K562 (cell line): ENCODE data around the gene UTRN. TPM values are rescaled to one million over a fixed set of nuclear protein-coding genes. Genes with fewer than 3 reads are reported as not detected.

Experiments
- ATAC-seq: fragments of 200-7000 bp; cut with Tn5 transposase; 3 replicates; pipeline ENCODE4 v1.9.1; 2020; ENCODE audit warnings: moderate library complexity
- BruUV-seq: library from RNA; stranded (reverse); fragments of 400-500 nt; replicated peaks from 2 replicates; lab custom pipeline; 2021; lab: Mats Ljungman, UMichigan
- CTCF ChIA-PET: fragments of 300-600 bp; formaldehyde crosslinking; extraction: SDS; loops from one replicate; lab custom pipeline; 2021; ENCODE audit warnings: low intra/inter-chr PET ratio; lab: Yijun Ruan, JAX
- POLR2A ChIA-PET: fragments of 300-600, 350-650 bp; sonication (Branson Sonifier 250); formaldehyde crosslinking; extraction: SDS; loops from one replicate; lab custom pipeline; 2021; ENCODE audit warnings: antibody characterized with exemption, inconsistent platforms; lab: Yijun Ruan, JAX
- DNase-seq, 4 experiments: peaks; one replicate each; pipeline versions ENCODE4 v3.0.0 to v3.0.0-alpha.2; 2011 to 2018; ENCODE audit warnings: low spot score in 3 of 4, mixed read lengths in 3 of 4; ENCODE audit errors: extremely low read depth in 1 of 4
- FAIRE-seq: peaks from 2 replicates; lab custom pipeline; 2011; peaks lifted over from hg19 to GRCh38; lab: Jason Lieb, UNC
- H2AFZ ChIP-seq: 2 replicates; pipeline ENCODE4 v1.6.0; 2011; ENCODE audit warnings: low read depth, low read length, control low read depth, inconsistent platforms
- H3K27ac ChIP-seq: fragments of 200-600 bp; 3 replicates; pipeline ENCODE4 v1.8.0; 2011; ENCODE audit warnings: low read depth, mild to moderate bottlenecking, control low read depth, inconsistent platforms, low read length, moderate library complexity, mixed read lengths; ENCODE audit errors: extremely low read depth
- H3K27me3 ChIP-seq, 2 experiments: fragments of 300-600 bp in 1 of 2; 2 replicates in 1 of 2; 3 replicates in 1 of 2; pipeline versions ENCODE4 v1.6.0 to v1.8.0; 2011; ENCODE audit warnings: inconsistent platforms in 2 of 2, low read length in 2 of 2, mild to moderate bottlenecking in 1 of 2, mixed read lengths in 1 of 2, moderate library complexity in 1 of 2; ENCODE audit not compliant: control insufficient read depth in 2 of 2, insufficient read depth in 2 of 2
- H3K36me3 ChIP-seq: fragments of 300-600 bp; 3 replicates; pipeline ENCODE4 v1.8.0; 2011; ENCODE audit warnings: mild to moderate bottlenecking, low read length, inconsistent platforms; ENCODE audit not compliant: control insufficient read depth, insufficient read depth
- H3K4me1 ChIP-seq, 2 experiments: fragments of 200-600 bp in 1 of 2; replicated peaks in 1 of 2; 2 replicates in 1 of 2; 3 replicates in 1 of 2; pipeline versions ENCODE4 v1.5.1 to v1.8.0; 2011; ENCODE audit warnings: inconsistent platforms in 2 of 2, low read length in 2 of 2, mild to moderate bottlenecking in 1 of 2, mixed read lengths in 1 of 2, moderate library complexity in 1 of 2; ENCODE audit not compliant: control insufficient read depth in 2 of 2, insufficient read depth in 2 of 2
- H3K4me2 ChIP-seq: 2 replicates; pipeline ENCODE4 v1.6.1; 2011; ENCODE audit warnings: low read length, control low read depth, inconsistent platforms, mixed read lengths; ENCODE audit not compliant: insufficient read depth
- H3K4me3 ChIP-seq: fragments of 200-600 bp; sonication (generic), shearing (Covaris generic); 2 replicates; pipeline ENCODE4 v1.5.1; 2016; ENCODE audit warnings: control low read depth, inconsistent platforms
- H3K79me2 ChIP-seq: fragments of 200-600 bp; 3 replicates; pipeline ENCODE4 v1.8.0; 2011; ENCODE audit warnings: low read length, inconsistent platforms; ENCODE audit not compliant: control insufficient read depth, insufficient read depth
- H3K9ac ChIP-seq, 2 experiments: 2 replicates each; pipeline versions ENCODE4 v1.6.0 to v1.6.1; 2011; ENCODE audit warnings: low read depth in 2 of 2, low read length in 2 of 2, control low read depth in 1 of 2, inconsistent platforms in 1 of 2, mild to moderate bottlenecking in 1 of 2, mixed read lengths in 1 of 2; ENCODE audit not compliant: insufficient read depth in 1 of 2
- H3K9me1 ChIP-seq: one replicate; pipeline ENCODE4 v1.6.0; 2011; ENCODE audit warnings: inconsistent platforms, mild to moderate bottlenecking, low read length, moderate library complexity; ENCODE audit not compliant: control insufficient read depth, insufficient read depth
- H3K9me3 ChIP-seq: replicated peaks from 2 replicates; pipeline ENCODE4 v1.5.1; 2011; ENCODE audit warnings: low read depth, low read length, inconsistent platforms; ENCODE audit not compliant: control insufficient read depth, insufficient read depth
- H4K20me1 ChIP-seq: replicated peaks from 2 replicates; pipeline ENCODE4 v1.6.1; 2011; ENCODE audit warnings: low read length, inconsistent platforms, mixed read lengths; ENCODE audit not compliant: control insufficient read depth, insufficient read depth
- ARID3B ChIP-seq: fragments of 250-450 bp; sonication (Bioruptor Pico); IDR thresholded peaks from 2 replicates; pipeline ENCODE4 v1.4.0; 2020; ENCODE audit warnings: borderline replicate concordance
- CGGBP1 ChIP-seq: fragments of 250-450 bp; sonication (Bioruptor Pico); IDR thresholded peaks from 2 replicates; pipeline ENCODE4 v1.9.0; 2021; ENCODE audit warnings: mild to moderate bottlenecking
- HMGN3 ChIP-seq: IDR thresholded peaks from 2 replicates; pipeline ENCODE4 v1.6.1; 2011; ENCODE audit warnings: borderline replicate concordance, low read depth, mild to moderate bottlenecking, mixed read lengths, low read length; ENCODE audit not compliant: insufficient read length; ENCODE audit errors: extremely low read depth
- IRF9 ChIP-seq: fragments of 450-650 bp; IDR thresholded peaks from 2 replicates; pipeline ENCODE4 v1.6.1; 2016; ENCODE audit warnings: missing biosample characterization, missing genetic modification characterization
- MCM3 ChIP-seq: fragments of 450-650 bp; IDR thresholded peaks from 2 replicates; pipeline ENCODE4 v1.6.1; 2016
- PCBP1 ChIP-seq: fragments of 200-400 bp; formaldehyde crosslinking; IDR thresholded peaks from 2 replicates; pipeline ENCODE4 v1.6.1; 2018; ENCODE audit warnings: mild to moderate bottlenecking, low read depth, low read length; ENCODE audit not compliant: poor library complexity, severe bottlenecking
- SREBF1 ChIP-seq: fragments of 150-350 bp; IDR thresholded peaks from 2 replicates; pipeline ENCODE4 v1.6.1; 2014; ENCODE audit warnings: antibody characterized with exemption, low read depth, low read length, borderline replicate concordance
- TCF7 ChIP-seq: sonication (generic); IDR thresholded peaks from 2 replicates; pipeline ENCODE4 v1.6.1; 2016; ENCODE audit warnings: antibody characterized with exemption, borderline replicate concordance
- TSC22D4 ChIP-seq: fragments of 450-650 bp; IDR thresholded peaks from 2 replicates; pipeline ENCODE4 v1.6.1; 2016; ENCODE audit warnings: missing genetic modification characterization, missing biosample characterization, control low read depth
- WGBS: fragments of 100-300 bp; shearing (Covaris generic); methylation state at CpG from one replicate; pipeline ENCODE4 v1.1.6; 2016; ENCODE audit warnings: low coverage, mixed read lengths; ENCODE audit not compliant: insufficient coverage; ENCODE audit errors: missing lambda C conversion rate; 5-methylcytosine and 5-hydroxymethylcytosine counted together
- in situ Hi-C: fragments of 300-500 bp; cut with MboI; formaldehyde crosslinking; loops from 4 replicates; pipeline ENCODE4 v1.15.0; 2018; ENCODE audit warnings: inconsistent platforms, mixed read lengths
- intact Hi-C: fragments of 100-400 bp; cut with micrococcal nuclease; formaldehyde crosslinking; loops from 2 replicates; pipeline ENCODE4 v1.14.2; 2022
- polyA plus RNA-seq, 8 experiments: library from polyadenylated mRNA; depleted of rRNA in 4 of 8; stranded (reverse) in 5 of 8; unstranded in 3 of 8; fragments of >200 nt; fragmentation: Nextera tagmentation in 2 of 8; fragmentation: Illumina TruSeq in 1 of 8; extraction: Ambion mirVana in 2 of 8; extraction: Trizol in 1 of 8; gene quantifications; 2 replicates each; pipeline versions ENCODE4 v1.2.1 to v1.2.3, GENCODE V29; 2011 to 2014; ENCODE audit warnings: inconsistent platforms in 1 of 8, missing spikeins in 1 of 8
- total RNA-seq, 7 experiments: library from RNA; depleted of rRNA in 6 of 7; stranded (reverse); fragments of >200 nt in 6 of 7; fragmentation: Illumina TruSeq in 2 of 7; extraction: Trizol in 2 of 7; gene quantifications; 2 replicates each; pipeline versions ENCODE4 v1.2.1 to v1.2.3, GENCODE V29; 2011 to 2021; ENCODE audit warnings: low replicate concordance in 1 of 7

The UTRN gene
- total and polyA plus RNA-seq, 9 of the 15 experiments (the other 6 are each of a cell fraction or from before 2014, with no cell fraction given): 0.94 to 22.4 (median 10.0) TPM

- CTCF ChIA-PET: no interaction called here
- no peak overlapping the region for H3K4me2 ChIP-seq
- BruUV-seq: no TSS peak
- H3K4me1 ChIP-seq: no peaks in the 10 kb centered on the region; a peak in 1 of 5 replicates
- DNase-seq: no peak
- POLR2A ChIA-PET: interaction anchor here (1.1 kb wide), 1 partner anchor 11 kb away, joined by 4 read pairs; no protein-coding TSS in a partner anchor
- H3K27ac ChIP-seq: no peak overlapping the region
- WGBS: 3% methylated on average over 6 of the region's 6 CpGs
- TF ChIP-seq TCF7 (no peak), TSC22D4 (tag) (no peak), PCBP1 (no peak), ARID3B (CRISPR knock-in tag) (no peak), MCM3 (no peak), SREBF1 (no peak), IRF9 (tag) (no peak), HMGN3 (no peak), CGGBP1 (CRISPR knock-in tag) (no peak)
- no peaks in the 10 kb centered on the region for H3K9me1 ChIP-seq
- no peak overlapping the region for H3K9ac ChIP-seq
- H2AFZ ChIP-seq: no peak overlapping the region
- no peaks in the 10 kb centered on the region for H4K20me1 ChIP-seq
- in situ Hi-C loops (no loop called here), intact Hi-C loops (no loop called here)
- no peak for ATAC-seq
- no peak for FAIRE-seq
- H3K36me3 ChIP-seq: no peaks in the 10 kb centered on the region
- H3K9me3 ChIP-seq: no peaks in the 10 kb centered on the region
- H3K27me3 ChIP-seq: peaks cover 11 to 19% of the 10 kb centered on the region in 2 experiments; a peak in 4 of 5 replicates
- no peaks in the 10 kb centered on the region for H3K79me2 ChIP-seq
- H3K4me3 ChIP-seq: no peak overlapping the region
Observed at GRCh38 chr6:144315981-144316861, 31.1 kb downstream of the UTRN start.
